Naive B cell (primary cell): Measurements from ENCODE around the gene LRRK1. TPM values are rescaled to one million over a fixed set of nuclear protein-coding genes. Genes with fewer than 3 reads are reported as not detected.

Experiments used
- ATAC-seq, 2 donors: fragments of 150-1000 bp; cut with Tn5 transposase; 2 replicates each; pipeline ENCODE4 v1.10.0; 2021; ENCODE audit warnings: low read depth in 2 of 2, mild to moderate bottlenecking in 2 of 2, moderate library complexity in 2 of 2
- DNase-seq: peaks from one replicate; pipeline ENCODE4 v3.0.0; 2022
- H3K27ac Mint-ChIP-seq, 6 donors: one replicate each; pipeline ENCODE4 v1.8.0; 2020 to 2022; ENCODE audit warnings: mild to moderate bottlenecking in 6 of 6, mixed read lengths in 6 of 6, moderate library complexity in 5 of 6, inconsistent platforms in 2 of 6
- H3K27me3 Mint-ChIP-seq, 3 donors: one replicate each; pipeline ENCODE4 v1.8.0; 2021 to 2022; ENCODE audit warnings: mixed read lengths in 3 of 3, mild to moderate bottlenecking in 1 of 3
- H3K36me3 Mint-ChIP-seq, 2 donors: one replicate each; pipeline ENCODE4 v1.8.0; 2020 to 2022; ENCODE audit warnings: mixed read lengths in 2 of 2, inconsistent platforms in 1 of 2, mild to moderate bottlenecking in 1 of 2
- H3K4me1 Mint-ChIP-seq, 3 donors: one replicate each; pipeline ENCODE4 v1.8.0; 2020 to 2022; ENCODE audit warnings: mixed read lengths in 3 of 3, inconsistent platforms in 1 of 3, mild to moderate bottlenecking in 1 of 3, moderate library complexity in 1 of 3
- H3K4me3 Mint-ChIP-seq, 8 donors: one replicate each; pipeline ENCODE4 v1.8.0; 2020 to 2022; ENCODE audit warnings: mild to moderate bottlenecking in 8 of 8, mixed read lengths in 8 of 8, moderate library complexity in 8 of 8, inconsistent platforms in 2 of 8
- H3K9me3 Mint-ChIP-seq, 7 donors: one replicate each; pipeline ENCODE4 v1.8.0; 2020 to 2022; ENCODE audit warnings: mixed read lengths in 7 of 7, mild to moderate bottlenecking in 5 of 7, inconsistent platforms in 2 of 7, moderate library complexity in 1 of 7
- polyA plus RNA-seq, 6 donors: library from polyadenylated mRNA; unstranded; fragments of 300-500 nt; fragmentation: Illumina TruSeq; gene quantifications; one replicate each; pipeline ENCODE4 v1.2.3, GENCODE V29; 2021; ENCODE audit warnings: low read depth in 6 of 6

LRRK1 gene
- polyA plus RNA-seq, 6 donors from 2014 or later, result 3.4 to 10.3 (median 6.0) TPM

- peaks cover 32 to 38% (median 34%) of the 10 kb centered on the region in 3 donors for H3K4me1 Mint-ChIP-seq
- H3K9me3 Mint-ChIP-seq, result no peaks in the 10 kb centered on the region
- DNase-seq (no peak), ATAC-seq (no peak)
- H3K27me3 Mint-ChIP-seq, result no peaks in the 10 kb centered on the region
- H3K27ac Mint-ChIP-seq, result no peak overlapping the region
- H3K4me3 Mint-ChIP-seq, result no peak overlapping the region
- no peaks in the 10 kb centered on the region for H3K36me3 Mint-ChIP-seq
These were observed 18.0 kb downstream of the LRRK1 start for GRCh38 chr15:100937171-100937570.

- H3K4me3 Mint-ChIP-seq, result no peak overlapping the region
- no peak for ATAC-seq
- peaks cover 21 to 27% (median 23%) of the 10 kb centered on the region in 3 donors for H3K4me1 Mint-ChIP-seq
- H3K36me3 Mint-ChIP-seq, result no peaks in the 10 kb centered on the region
- H3K27me3 Mint-ChIP-seq, result no peaks in the 10 kb centered on the region
- no peak overlapping the region for H3K27ac Mint-ChIP-seq
- no peak for DNase-seq
- H3K9me3 Mint-ChIP-seq, result no peaks in the 10 kb centered on the region
These were observed 20.6 kb downstream of the LRRK1 start for GRCh38 chr15:100939791-100940190.

GRCh38 chr15:100940767-100941379, 21.7 kb downstream of the LRRK1 start:
- Mint-ChIP-seq H3K9me3 (no peaks in the 10 kb centered on the region), H3K4me3 (no peak overlapping the region), H3K27me3 (no peaks in the 10 kb centered on the region), H3K36me3 (no peaks in the 10 kb centered on the region), H3K4me1 (peaks cover 10 to 16% (median 13%) of the 10 kb centered on the region in 3 donors), H3K27ac (no peak overlapping the region)
- DNase-seq (no peak), ATAC-seq (peak; percentile 69 to 76)

- peak in 1 of 2 donors; percentile 63 for ATAC-seq
- H3K36me3 Mint-ChIP-seq, result no peaks in the 10 kb centered on the region
- H3K4me3 Mint-ChIP-seq, result no peak overlapping the region
- no peaks in the 10 kb centered on the region for H3K9me3 Mint-ChIP-seq
- peak overlapping the region in 1 of 6 donors; percentile 46 for H3K27ac Mint-ChIP-seq
- no peak for DNase-seq
- no peaks in the 10 kb centered on the region for H3K27me3 Mint-ChIP-seq
- H3K4me1 Mint-ChIP-seq, result peaks cover 9 to 15% (median 11%) of the 10 kb centered on the region in 3 donors
These were observed 22.4 kb downstream of the LRRK1 start for GRCh38 chr15:100941536-100941935.

- Mint-ChIP-seq H3K4me1 (peaks cover 9 to 17% (median 11%) of the 10 kb centered on the region in 3 donors), H3K27ac (peak overlapping the region in 4 of 6 donors; percentile 18 to 84 (median 42)), H3K27me3 (no peaks in the 10 kb centered on the region), H3K4me3 (peak overlapping the region in 2 of 8 donors; percentile 10 to 44), H3K36me3 (no peaks in the 10 kb centered on the region), H3K9me3 (no peaks in the 10 kb centered on the region)
- DNase-seq (no peak), ATAC-seq (no peak)
These were observed 23.7 kb downstream of the LRRK1 start for GRCh38 chr15:100942656-100943425.

GRCh38 chr15:100944244-100944895, 25.2 kb downstream of the LRRK1 start:
- ATAC-seq (peak in 1 of 2 donors; percentile 18), DNase-seq (no peak)
- no peak overlapping the region for H3K4me3 Mint-ChIP-seq
- peaks cover 22 to 28% (median 25%) of the 10 kb centered on the region in 3 donors for H3K4me1 Mint-ChIP-seq
- H3K27ac Mint-ChIP-seq, result peak overlapping the region in 2 of 6 donors; percentile 13 to 34
- no peaks in the 10 kb centered on the region for H3K27me3 Mint-ChIP-seq
- H3K36me3 Mint-ChIP-seq, result no peaks in the 10 kb centered on the region
- peaks cover 0 to 1% (median 0%) of the 10 kb centered on the region in 7 donors for H3K9me3 Mint-ChIP-seq

- peaks cover 23 to 30% (median 29%) of the 10 kb centered on the region in 3 donors for H3K4me1 Mint-ChIP-seq
- H3K27me3 Mint-ChIP-seq, result no peaks in the 10 kb centered on the region
- no peaks in the 10 kb centered on the region for H3K36me3 Mint-ChIP-seq
- ATAC-seq (no peak), DNase-seq (no peak)
- peaks cover 0 to 1% (median 0%) of the 10 kb centered on the region in 7 donors for H3K9me3 Mint-ChIP-seq
- H3K4me3 Mint-ChIP-seq, result no peak overlapping the region
- no peak overlapping the region for H3K27ac Mint-ChIP-seq
These were observed 25.8 kb downstream of the LRRK1 start for GRCh38 chr15:100944986-100945385.

GRCh38 chr15:100947760-100948429, 28.7 kb downstream of the LRRK1 start:
- Mint-ChIP-seq H3K4me1 (peaks cover 34 to 37% (median 35%) of the 10 kb centered on the region in 3 donors), H3K4me3 (peak overlapping the region in 2 of 8 donors; percentile 5 to 10), H3K27me3 (no peaks in the 10 kb centered on the region), H3K27ac (no peak overlapping the region), H3K9me3 (peaks cover 0 to 5% (median 0%) of the 10 kb centered on the region in 7 donors), H3K36me3 (no peaks in the 10 kb centered on the region)
- ATAC-seq (no peak), DNase-seq (no peak)

- H3K27ac Mint-ChIP-seq, result no peak overlapping the region
- no peak for ATAC-seq
These were observed 29.2 kb downstream of the LRRK1 start for GRCh38 chr15:100948430-100948762.

GRCh38 chr15:100949691-100950090, 30.5 kb downstream of the LRRK1 start:
- H3K27ac Mint-ChIP-seq, result peak overlapping the region in 1 of 6 donors; percentile 13
- H3K4me3 Mint-ChIP-seq, result no peak overlapping the region
- H3K4me1 Mint-ChIP-seq, result peaks cover 25 to 26% (median 25%) of the 10 kb centered on the region in 3 donors
- ATAC-seq (no peak), DNase-seq (no peak)
- no peaks in the 10 kb centered on the region for H3K36me3 Mint-ChIP-seq
- H3K27me3 Mint-ChIP-seq, result no peaks in the 10 kb centered on the region
- peaks cover 0 to 5% (median 0%) of the 10 kb centered on the region in 7 donors for H3K9me3 Mint-ChIP-seq

More at GRCh38 chr15:100948430-100948762, 29.2 kb downstream of the LRRK1 start:
- H3K27me3 Mint-ChIP-seq, result no peaks in the 10 kb centered on the region
- peak overlapping the region in 1 of 8 donors; percentile 5 for H3K4me3 Mint-ChIP-seq
- peaks cover 29 to 36% (median 33%) of the 10 kb centered on the region in 3 donors for H3K4me1 Mint-ChIP-seq
- peaks cover 0 to 5% (median 0%) of the 10 kb centered on the region in 7 donors for H3K9me3 Mint-ChIP-seq
- no peaks in the 10 kb centered on the region for H3K36me3 Mint-ChIP-seq
- DNase-seq, result no peak

- Mint-ChIP-seq H3K9me3 (peaks cover 0 to 5% (median 0%) of the 10 kb centered on the region in 7 donors), H3K36me3 (no peaks in the 10 kb centered on the region)
These were observed 32.8 kb downstream of the LRRK1 start for GRCh38 chr15:100951965-100952364.

GRCh38 chr15:100952566-100952965, 33.4 kb downstream of the LRRK1 start:
- Mint-ChIP-seq H3K4me3 (no peak overlapping the region), H3K4me1 (peaks cover 32 to 46% (median 32%) of the 10 kb centered on the region in 3 donors), H3K36me3 (no peaks in the 10 kb centered on the region), H3K9me3 (peaks cover 0 to 5% (median 0%) of the 10 kb centered on the region in 7 donors), H3K27me3 (no peaks in the 10 kb centered on the region), H3K27ac (no peak overlapping the region)
- ATAC-seq, result no peak
- no peak for DNase-seq

More at GRCh38 chr15:100951965-100952364, 32.8 kb downstream of the LRRK1 start:
- peak overlapping the region in 1 of 6 donors; percentile 10 for H3K27ac Mint-ChIP-seq
- peak; percentile 47 to 49 for ATAC-seq
- H3K4me3 Mint-ChIP-seq, result no peak overlapping the region
- no peak for DNase-seq
- H3K27me3 Mint-ChIP-seq, result no peaks in the 10 kb centered on the region
- peaks cover 31 to 41% (median 34%) of the 10 kb centered on the region in 3 donors for H3K4me1 Mint-ChIP-seq
